Kidney capillary endothelial cell (primary cell): ENCODE results near the gene DDC.
A peak's percentile ranks its signal among the peaks of the same experiment; 100 is the strongest.
"Not testable (repeated sequence)": the region's sequence is repeated elsewhere in the genome, so short reads cannot be mapped to it uniquely, and the experiment has no call there.

Experiments
- DNase-seq: peaks from one replicate; pipeline ENCODE4 v3.0.0-alpha.2; 2018; ENCODE audit warnings: low spot score

Gene DDC

GRCh38 chr7:50480797-50481196, 84.4 kb downstream of the DDC start:
- DNase-seq, result no peak

GRCh38 chr7:50479743-50480517, 85.3 kb downstream of the DDC start:
- no peak for DNase-seq

GRCh38 chr7:50477640-50478039, 87.6 kb downstream of the DDC start:
- no peak for DNase-seq

GRCh38 chr7:50476953-50477625, 88.1 kb downstream of the DDC start:
- DNase-seq, result no peak

- DNase-seq, result no peak
Measured at GRCh38 chr7:50475340-50475739, 89.9 kb downstream of the DDC start.

- DNase-seq, result no peak
Measured at GRCh38 chr7:50474382-50475160, 90.6 kb downstream of the DDC start.

GRCh38 chr7:50473531-50473930, 91.7 kb downstream of the DDC start:
- no peak for DNase-seq

- DNase-seq, result no peak
Measured at GRCh38 chr7:50472427-50472826, 92.8 kb downstream of the DDC start.

- DNase-seq, result no peak
Measured at GRCh38 chr7:50471970-50472369, 93.2 kb downstream of the DDC start.

- no peak for DNase-seq
Measured at GRCh38 chr7:50470250-50471163, 94.7 kb downstream of the DDC start.

- DNase-seq, result no peak
Measured at GRCh38 chr7:50469181-50469580, 96.0 kb downstream of the DDC start.

GRCh38 chr7:50467817-50468610, 97.2 kb downstream of the DDC start:
- DNase-seq, result peak; percentile 62

GRCh38 chr7:50466815-50467585, 98.2 kb downstream of the DDC start:
- no peak for DNase-seq

- no peak for DNase-seq
Measured at GRCh38 chr7:50463035-50463434, 102.2 kb downstream of the DDC start.

GRCh38 chr7:50462361-50462760, 102.8 kb downstream of the DDC start:
- DNase-seq, result no peak

- no peak for DNase-seq
Measured at GRCh38 chr7:50461695-50462094, 103.5 kb downstream of the DDC start.

- not testable (repeated sequence) for DNase-seq
Measured at GRCh38 chr7:50459183-50459582, 106.0 kb downstream of the DDC start.

- DNase-seq, result not testable (repeated sequence)
Measured at GRCh38 chr7:50458651-50459050, 106.6 kb downstream of the DDC start.

GRCh38 chr7:50456371-50457123, 108.7 kb downstream of the DDC start:
- DNase-seq, result no peak
